Retina (tissue), 1 donor: ENCODE measurements around the gene SELE.
A peak's percentile ranks its signal among the peaks of the same experiment; 100 is the strongest.
"Not testable (repeated sequence)": the region's sequence is repeated elsewhere in the genome, so short reads cannot be mapped to it uniquely, and the experiment has no call there.

Source experiments
- DNase-seq: peaks from one replicate; pipeline ENCODE4 v3.0.0-alpha.2; 2016

The SELE gene

GRCh38 chr1:169715100-169715499 is 18.8 kb downstream of the SELE start:
- not testable (repeated sequence) for DNase-seq

DNA sequence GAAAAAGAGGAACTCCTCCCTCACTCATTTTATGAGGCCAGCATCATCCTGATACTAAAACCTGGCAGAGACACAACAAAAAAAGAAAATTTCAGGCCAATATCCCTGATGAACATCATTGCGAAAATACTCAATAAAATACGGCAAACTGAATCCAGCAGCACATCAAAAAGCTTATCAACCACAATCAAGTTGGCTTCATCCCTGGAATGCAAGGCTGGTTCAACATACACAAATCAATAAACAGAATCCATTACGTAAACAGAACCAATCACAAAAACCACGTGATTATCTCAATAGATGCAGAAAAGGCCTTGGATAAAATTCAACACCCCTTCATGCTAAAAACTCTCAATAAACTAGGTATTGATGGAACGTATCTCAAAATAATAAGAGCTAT is 20.8 kb downstream of the SELE start:
- DNase-seq: not testable (repeated sequence)

- no peak for DNase-seq
Observed at GRCh38 chr1:169712309-169712631, 21.6 kb downstream of the SELE start.

DNA sequence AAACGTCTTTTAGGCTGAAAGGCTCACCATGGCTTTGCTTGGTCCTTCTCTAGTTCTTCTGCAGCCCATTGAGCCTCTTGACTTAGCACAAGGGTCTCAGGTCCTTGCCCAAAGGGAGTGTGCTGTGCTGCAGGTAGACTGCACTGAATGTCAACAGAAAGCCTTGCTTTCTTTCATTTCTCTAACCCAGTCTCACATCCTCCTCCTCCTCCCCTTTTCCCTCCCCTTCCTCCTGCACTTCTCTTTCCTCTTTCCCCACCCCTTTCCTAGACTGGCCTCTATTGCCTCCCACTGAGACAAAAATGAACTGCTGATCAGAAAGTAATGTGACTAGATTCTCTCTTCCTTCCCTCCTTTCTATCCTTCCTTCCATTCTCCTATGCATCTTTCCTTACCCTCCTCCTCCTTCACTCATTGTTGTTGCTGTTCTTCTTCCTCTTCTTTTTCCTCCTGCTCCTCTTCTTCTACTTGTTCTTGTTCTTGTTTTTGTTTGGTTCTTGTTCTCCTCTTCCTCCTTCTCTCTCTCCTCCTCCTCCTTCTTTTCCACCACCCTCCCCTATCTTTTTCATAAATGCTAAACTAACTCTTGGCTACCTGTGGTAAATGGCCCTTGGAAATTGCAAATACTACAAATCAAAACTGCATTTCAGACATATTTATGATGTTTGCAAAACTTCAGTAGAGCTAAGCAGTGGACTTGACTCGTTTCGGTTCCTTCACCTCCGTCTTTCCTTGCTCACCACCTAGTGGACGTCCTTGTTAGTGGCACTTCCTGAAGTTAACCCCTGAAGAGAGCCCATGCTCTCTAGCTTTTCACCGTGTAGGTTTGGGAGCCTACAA is 22.2 kb downstream of the SELE start, which contains the start of gene SELL:
Gene SELL, minus strand, starts transcription at position 152 of the 840 bp plus-strand sequence. Its CDS starts 122 bp downstream, at position 30.
- peak; percentile 34 for DNase-seq

DNA sequence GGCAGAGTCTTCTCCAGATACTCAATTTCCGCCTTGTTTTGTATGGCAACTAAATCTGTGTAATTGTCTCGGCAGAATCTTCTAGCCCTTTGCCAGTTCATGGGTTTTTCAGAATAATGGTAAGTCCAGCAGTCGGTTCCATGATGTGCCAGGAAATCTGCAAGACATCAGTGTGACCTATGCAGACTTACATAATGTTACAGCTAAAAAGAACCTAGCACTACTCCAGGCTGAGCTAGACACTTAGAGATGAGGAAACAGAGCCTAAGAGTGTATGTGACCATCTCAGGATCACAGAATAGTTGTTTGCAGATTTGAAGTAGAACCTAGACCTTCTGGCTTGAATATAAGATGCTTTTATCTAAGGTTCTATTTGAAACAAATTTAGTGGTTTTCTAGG is 25.2 kb downstream of the SELE start:
- no peak for DNase-seq

GRCh38 chr1:169707912-169708604 is 25.8 kb downstream of the SELE start:
- DNase-seq: no peak

GRCh38 chr1:169704797-169705196 is 29.1 kb downstream of the SELE start:
- DNase-seq: no peak

DNA sequence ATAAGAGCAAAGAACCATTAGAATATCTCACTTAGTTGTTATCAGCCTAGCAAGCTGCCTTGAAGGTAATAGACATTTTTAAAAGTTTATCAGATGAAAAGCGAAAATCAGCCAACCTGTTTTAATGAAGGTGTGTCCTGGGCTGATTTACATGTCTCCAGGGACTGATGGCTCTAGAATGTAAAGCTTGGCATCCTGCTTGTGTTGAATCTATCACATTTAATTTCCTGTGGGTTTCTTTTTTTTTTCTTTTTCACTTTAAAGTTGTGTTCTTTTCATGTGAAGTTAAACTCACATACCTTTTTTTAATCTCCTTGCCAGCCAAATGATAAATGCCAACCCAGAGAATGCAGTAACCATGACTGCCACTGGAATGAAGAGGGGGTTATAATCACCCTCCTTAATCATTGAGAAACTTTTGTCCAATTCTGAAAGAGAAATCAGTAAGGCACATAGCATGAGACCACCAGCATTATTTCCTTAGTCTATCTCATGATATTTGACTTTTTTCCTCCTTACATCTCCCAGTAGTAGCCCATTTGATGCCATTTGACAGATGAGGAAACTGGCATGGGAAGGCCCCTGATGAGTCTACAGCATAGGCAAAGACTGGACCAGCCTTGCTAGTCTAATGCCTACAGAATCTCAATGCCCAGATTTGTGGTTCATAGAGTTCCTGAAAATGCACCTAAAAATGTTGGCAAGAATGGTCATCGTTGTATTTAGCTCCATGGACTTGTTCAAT is 32.4 kb downstream of the SELE start:
- no peak for DNase-seq

GRCh38 chr1:169699707-169700106 is 34.2 kb downstream of the SELE start:
- no peak for DNase-seq

GRCh38 chr1:169698976-169699375 is 34.9 kb downstream of the SELE start:
- DNase-seq: no peak

DNA sequence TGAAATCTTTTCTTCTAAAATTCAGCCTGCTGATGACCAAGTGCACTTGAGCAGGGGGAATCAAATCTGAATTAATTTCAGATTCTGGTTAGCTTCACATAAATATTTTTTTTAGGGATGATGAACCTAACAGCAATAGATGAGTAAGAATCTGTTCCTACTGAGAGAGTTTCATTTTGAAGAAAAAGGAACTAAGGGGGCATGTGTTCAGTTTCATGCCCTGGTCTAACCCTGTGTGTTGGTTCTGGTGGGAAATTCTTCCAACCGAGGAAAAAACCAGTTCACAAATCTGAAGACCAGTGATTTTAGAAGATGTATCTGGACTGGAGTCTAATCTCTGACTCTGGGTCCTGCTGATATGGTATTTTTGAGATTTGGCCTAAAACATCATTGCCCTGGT is 36.1 kb downstream of the SELE start:
- no peak for DNase-seq

GRCh38 chr1:169696273-169697100 is 37.4 kb downstream of the SELE start:
- no peak for DNase-seq

DNA sequence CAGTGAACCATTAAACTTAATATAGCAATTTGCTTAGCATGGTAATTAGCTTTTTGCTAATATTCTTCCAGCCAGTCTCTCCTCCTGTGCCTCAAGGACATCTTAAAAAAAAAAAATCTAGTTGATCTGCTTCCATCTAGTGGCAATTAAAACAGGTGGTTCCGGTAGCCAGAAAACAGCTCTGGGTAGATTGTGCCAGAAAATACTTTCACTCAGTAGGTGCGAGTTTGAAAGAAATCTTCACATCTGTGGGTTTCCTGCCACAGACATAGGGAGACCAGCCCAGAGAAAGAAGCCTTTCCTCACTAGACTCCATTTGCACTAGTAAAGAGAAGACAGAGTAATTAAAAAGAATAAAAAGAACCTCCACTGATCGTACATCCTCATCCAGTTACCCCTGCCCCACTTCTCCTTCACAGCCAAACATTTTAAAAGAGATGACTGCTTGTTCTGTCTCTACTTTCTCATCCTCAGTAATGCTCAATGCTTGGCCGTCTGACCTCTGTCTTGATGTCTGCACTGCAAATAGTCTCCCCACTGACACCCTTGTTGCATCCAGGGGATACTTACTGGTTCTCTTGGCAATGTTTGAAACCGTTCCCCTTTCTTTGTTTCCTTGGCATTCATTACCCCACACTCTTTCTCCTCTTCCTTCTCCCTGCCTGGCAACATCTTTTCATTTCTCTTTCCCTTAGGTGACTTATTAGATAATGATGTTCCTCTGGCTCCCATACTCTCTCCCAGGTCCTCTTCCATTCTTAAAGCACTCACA is 39.4 kb downstream of the SELE start:
- no peak for DNase-seq

DNA sequence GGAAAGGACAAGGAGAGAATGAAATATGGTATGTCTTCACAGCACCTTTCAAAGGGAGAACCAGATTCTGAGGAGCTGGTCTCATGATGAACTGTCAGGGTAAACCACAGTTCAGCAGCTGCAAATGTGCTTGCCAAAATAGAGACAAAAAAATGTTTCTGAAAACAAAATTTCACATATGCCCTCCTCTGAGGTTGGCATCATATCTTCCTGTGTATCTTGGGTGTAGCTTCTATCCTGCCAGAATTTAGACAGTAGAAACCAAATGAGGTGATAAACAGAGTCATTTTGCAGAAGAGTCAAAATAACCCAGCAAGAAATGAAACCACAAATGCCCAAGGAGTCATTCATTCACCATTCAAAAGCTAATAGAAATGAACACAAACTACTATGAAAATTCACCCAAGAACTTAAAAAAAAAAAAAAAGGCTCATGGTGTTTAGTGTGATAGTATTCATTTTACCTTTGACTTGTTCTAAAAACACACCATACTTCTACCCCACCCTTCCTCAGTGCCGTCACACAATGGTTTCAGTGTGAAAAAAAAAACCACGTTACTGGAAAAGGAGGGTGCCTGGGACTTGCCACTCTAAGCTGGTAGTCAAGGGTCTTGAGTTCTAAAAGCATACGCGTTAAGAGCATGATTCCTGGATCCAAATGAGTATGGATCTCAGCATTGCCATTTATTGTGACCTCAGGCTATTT is 41.0 kb downstream of the SELE start:
- DNase-seq: no peak

DNA sequence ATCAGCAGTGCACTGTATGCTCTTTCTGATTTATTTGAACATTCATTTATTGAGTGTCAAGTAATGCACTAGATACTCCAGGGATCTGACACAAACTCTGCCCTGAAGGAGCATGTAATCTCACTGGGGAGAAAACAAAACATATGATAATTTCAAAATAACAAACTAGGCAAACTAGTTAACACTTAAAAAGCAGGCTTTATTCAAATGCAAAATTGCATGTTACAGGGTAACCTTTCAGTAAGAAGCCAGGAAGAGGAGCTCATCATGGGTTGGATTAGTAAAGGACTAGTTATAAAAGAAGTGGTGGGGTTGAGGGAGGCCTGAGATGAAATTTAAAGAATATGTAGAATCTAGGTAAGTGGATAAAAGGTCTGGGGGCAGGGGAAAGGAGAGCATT is 43.4 kb downstream of the SELE start:
- no peak for DNase-seq

- no peak for DNase-seq
Observed at GRCh38 chr1:169689395-169689794, 44.5 kb downstream of the SELE start.

GRCh38 chr1:169688377-169688776 is 45.5 kb downstream of the SELE start:
- not testable (repeated sequence) for DNase-seq

DNA sequence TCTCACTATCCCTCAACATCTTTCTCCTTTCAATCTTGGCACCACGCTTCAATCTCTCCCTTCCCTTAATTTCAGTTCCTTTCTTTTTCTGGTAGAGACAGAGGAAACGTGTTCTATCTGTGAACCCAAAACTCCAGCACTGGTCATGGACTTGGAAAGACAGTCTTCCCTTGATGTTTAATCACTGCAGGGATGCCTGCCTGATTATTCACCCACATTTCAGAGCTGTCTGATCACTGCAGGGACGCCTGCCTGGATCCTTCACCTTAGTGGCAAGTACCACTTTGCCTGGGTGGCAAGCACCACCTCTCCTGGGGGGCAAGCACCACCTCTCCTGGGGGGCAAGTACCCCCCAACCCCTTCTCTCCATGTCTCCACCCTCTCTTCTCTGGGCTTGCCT is 50.2 kb downstream of the SELE start:
- no peak for DNase-seq

DNA sequence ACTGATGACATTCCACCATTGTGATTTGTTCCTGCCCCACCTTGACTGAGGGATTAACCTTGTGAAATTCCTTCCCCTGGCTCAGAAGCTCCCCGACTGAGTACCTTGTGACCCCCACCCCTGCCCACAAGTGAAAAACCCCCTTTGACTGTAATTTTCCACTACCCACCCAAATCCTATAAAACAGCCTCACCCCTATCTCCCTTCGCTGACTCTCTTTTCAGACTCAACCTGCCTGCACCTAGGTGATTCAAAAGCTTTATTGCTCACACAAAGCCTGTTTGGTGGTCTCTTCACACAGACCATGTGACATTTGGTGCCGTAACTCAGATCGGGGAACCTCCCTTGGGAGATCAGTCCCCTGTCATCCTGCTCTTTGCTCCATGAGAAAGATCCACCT is 50.7 kb downstream of the SELE start:
- not testable (repeated sequence) for DNase-seq

- no peak for DNase-seq
Observed at GRCh38 chr1:169682071-169682470, 51.8 kb downstream of the SELE start.

- no peak for DNase-seq
Observed at GRCh38 chr1:169681140-169681539, 52.7 kb downstream of the SELE start.
